GM20000 (cell line): ENCODE measurements around the gene ATP1A2.

Experiments
- DNase-seq: peaks from one replicate; pipeline ENCODE4 v3.0.0; 2012; ENCODE audit warnings: low spot score
- TF ChIP-seq, protein P1 (sequence below): IDR thresholded peaks from 2 replicates; pipeline ENCODE4 v1.5.1; 2012; ENCODE audit warnings: mild to moderate bottlenecking, control low read depth; ENCODE audit errors: extremely low read depth, missing control alignments

The ATP1A2 gene

DNA sequence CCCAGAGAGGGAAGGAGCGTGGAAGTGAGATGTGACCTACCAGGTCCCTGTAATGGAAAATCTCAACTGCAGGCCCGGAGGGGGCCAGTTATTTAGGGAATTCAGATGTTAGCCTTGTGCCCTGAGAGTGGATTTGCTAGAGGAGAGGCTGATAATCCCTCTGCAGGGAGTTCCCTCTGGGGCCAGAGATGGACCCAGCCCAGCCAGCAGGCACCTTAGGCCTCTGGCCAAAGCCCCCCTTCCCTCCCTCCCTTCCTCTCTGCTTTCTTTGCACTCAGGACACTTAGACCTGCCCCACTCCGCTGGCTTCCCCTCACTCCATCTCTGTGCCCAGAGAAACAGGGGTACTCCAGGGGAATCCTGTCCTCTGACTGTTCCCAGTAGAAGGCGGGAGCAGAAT lies 1.5 kb upstream of the ATP1A2 start:
- DNase-seq, result no peak
- TF ChIP-seq, protein P1, sequence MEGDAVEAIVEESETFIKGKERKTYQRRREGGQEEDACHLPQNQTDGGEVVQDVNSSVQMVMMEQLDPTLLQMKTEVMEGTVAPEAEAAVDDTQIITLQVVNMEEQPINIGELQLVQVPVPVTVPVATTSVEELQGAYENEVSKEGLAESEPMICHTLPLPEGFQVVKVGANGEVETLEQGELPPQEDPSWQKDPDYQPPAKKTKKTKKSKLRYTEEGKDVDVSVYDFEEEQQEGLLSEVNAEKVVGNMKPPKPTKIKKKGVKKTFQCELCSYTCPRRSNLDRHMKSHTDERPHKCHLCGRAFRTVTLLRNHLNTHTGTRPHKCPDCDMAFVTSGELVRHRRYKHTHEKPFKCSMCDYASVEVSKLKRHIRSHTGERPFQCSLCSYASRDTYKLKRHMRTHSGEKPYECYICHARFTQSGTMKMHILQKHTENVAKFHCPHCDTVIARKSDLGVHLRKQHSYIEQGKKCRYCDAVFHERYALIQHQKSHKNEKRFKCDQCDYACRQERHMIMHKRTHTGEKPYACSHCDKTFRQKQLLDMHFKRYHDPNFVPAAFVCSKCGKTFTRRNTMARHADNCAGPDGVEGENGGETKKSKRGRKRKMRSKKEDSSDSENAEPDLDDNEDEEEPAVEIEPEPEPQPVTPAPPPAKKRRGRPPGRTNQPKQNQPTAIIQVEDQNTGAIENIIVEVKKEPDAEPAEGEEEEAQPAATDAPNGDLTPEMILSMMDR, result no peak

DNA sequence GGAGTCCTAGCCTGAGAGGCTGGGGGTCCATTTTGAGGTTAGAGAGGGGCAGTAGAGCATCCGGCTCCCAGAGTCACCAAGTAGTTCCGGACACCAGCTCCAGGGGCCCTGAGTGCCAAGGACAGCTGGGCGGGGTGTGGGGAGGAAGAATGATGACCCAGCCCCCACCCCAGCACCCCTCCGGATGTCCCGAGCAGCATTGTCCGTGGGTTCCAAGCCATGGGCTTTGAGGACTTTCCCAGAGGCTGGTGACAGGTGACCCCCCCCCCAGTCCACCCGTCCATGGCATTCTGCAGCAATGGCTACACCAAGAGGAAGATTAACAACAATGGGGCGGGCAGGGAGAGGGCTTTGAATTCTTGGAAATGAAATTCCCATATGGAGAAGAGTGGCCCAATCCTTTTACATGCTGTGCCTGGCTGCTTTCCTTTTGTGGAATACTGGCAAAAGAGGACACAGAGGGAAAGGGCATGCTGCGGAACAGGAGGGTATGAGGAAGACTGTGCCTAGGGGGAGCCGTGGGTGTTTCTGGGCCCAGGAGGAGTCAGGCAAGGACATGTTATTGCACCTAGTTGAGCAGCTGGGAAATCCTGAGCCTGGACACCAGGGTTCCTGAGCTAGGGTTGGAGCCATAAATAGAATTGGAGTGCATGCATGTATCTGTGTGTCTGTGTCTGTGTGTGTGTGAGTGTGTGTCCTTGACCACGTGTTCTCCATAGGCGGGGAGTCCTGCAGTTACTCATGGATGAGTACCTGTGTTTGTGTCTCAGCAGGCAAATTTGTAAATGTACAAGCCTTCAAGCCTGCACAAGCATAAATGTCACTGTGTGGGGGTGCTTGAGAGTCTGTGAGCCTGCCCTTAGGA lies 956 bp downstream of the ATP1A2 start:
- DNase-seq, result no peak
- TF ChIP-seq, protein P1, result no peak

DNA sequence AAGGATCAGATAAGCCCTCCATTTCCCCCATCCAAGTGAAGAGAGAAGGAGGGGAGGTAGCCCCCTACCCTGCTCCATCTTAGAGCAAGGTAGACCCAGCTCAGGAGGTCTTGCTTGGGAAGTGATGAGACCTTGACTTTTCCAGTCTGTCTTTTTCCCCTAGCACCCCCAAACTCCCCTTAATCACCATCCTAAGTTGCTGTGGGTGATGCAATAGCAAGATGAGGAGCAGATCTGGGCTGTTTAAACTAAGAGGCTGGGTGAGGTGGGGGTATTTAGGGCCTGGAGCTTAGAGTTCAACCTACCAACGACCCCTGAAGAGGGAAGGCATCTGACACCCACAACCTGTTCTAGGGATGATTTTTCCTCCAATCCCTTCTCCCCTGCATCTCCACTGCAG lies 1.7 kb downstream of the ATP1A2 start:
- TF ChIP-seq, protein P1, result no peak
- no peak for DNase-seq

DNA sequence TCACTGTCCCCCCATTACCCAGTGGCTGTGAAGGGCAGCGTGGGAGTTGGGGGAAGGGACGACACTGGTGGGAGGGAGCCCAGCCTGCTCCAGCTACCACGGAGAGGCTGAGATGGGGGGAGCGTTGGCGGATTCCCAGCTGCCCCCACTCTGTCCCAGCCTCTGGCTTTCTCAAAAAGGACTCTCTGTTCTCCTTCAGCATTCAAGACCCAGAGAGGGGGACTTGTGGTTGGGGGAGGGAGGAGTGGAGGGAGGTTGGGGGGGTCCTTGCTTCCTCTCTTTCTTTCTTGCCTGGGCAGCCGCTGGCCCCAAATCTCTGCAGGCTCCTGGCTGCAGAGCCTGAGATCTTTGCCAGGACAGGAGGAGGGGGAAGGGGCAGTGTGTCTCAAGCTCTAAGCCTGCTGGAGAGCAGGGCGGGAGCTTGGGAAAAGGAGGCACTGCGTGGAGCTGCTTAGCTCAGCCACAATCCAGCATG lies 2.2 kb downstream of the ATP1A2 start:
- TF ChIP-seq, protein P1, result no peak
- DNase-seq, result no peak

DNA sequence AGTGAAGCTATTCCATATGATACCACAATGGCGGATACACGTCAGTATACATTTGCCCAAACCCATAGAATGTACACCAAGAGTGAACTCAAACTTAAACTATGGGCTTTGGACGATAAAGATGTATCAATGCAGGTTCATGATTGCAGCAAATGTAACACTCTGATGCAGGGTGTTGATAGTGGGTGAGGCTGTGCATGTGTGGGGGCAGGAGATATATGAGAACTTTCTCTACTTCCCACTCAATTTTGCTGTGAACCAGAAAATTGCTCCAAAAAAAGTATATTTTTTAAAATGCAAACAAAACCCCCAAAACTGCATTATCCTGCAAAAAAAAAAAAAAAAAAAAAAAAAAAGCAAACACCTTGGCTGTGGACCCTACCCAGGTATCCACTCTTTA lies 3.4 kb downstream of the ATP1A2 start:
- DNase-seq, result no peak
- TF ChIP-seq, protein P1, result no peak

DNA sequence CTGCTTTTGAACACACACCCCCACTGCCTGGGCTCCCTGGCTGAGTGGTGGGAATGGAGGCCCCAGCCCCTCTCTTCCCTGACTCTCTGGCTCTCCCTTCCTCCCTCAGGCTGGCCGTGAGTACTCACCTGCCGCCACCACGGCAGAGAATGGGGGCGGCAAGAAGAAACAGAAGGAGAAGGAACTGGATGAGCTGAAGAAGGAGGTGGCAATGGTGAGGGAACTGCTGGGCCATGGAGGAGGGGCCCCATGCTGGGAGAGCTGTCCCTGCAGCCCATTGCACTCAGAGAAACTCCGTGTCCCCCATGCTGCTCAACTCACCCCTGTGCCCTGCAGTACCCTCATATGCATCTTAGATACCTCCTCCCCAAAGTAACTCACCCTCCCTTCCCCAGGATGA lies 5.2 kb downstream of the ATP1A2 start:
- DNase-seq, result no peak
- TF ChIP-seq, protein P1, result no peak

DNA sequence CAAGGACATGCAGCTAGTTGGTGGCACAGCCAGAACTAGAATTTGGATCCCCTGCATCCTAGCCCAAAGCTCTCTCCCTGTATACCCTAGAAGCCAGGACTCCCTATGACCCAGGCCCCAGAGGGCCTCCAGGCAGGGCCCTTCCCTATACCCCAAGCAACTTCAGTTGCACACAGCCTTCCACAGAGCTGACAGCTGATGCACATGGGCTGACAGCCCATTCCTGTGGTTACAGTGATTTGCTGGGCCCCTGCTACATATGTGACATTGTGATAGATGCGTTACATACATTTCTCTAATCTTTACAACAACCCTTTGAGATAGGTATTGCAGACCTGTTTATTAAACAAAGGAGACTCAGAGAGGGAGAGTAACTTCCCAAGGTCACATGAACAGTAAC lies 5.8 kb downstream of the ATP1A2 start:
- no peak for DNase-seq
- TF ChIP-seq, protein P1, result no peak
